CD14-positive monocyte (primary cell): ENCODE data around the gene SLC16A11. TPM values are rescaled to one million over a fixed set of nuclear protein-coding genes. Genes with fewer than 3 reads are reported as not detected.

Experiments used
- DNase-seq, 3 donors: peaks; one replicate each; pipeline ENCODE4 v3.0.0-alpha.2; 2011 to 2022
- H2AFZ ChIP-seq: 2 replicates; pipeline ENCODE4 v1.6.0; 2012; ENCODE audit warnings: mild to moderate bottlenecking, low read depth, low read length, inconsistent platforms; ENCODE audit not compliant: insufficient read depth, poor library complexity, severe bottlenecking
- H3K27ac ChIP-seq, 2 donors: 1 replicate in 1 of 2; 2 replicates in 1 of 2; pipeline ENCODE4 v1.5.1; 2012 to 2013; ENCODE audit warnings: low read length in 2 of 2, control low read depth in 1 of 2, inconsistent platforms in 1 of 2, low read depth in 1 of 2, mild to moderate bottlenecking in 1 of 2
- H3K27me3 ChIP-seq, 2 donors: one replicate each; pipeline versions ENCODE4 v1.6.0 to v1.6.1; 2011 to 2013; ENCODE audit warnings: low read length in 2 of 2; ENCODE audit not compliant: control insufficient read depth in 2 of 2, insufficient read depth in 2 of 2
- H3K36me3 ChIP-seq, 2 donors: replicated peaks in 1 of 2; 1 replicate in 1 of 2; 2 replicates in 1 of 2; pipeline versions ENCODE4 v1.5.1 to v1.6.1; 2012 to 2013; ENCODE audit warnings: low read length in 2 of 2, control low read depth in 1 of 2, inconsistent platforms in 1 of 2, mild to moderate bottlenecking in 1 of 2; ENCODE audit not compliant: insufficient read depth in 2 of 2, control insufficient read depth in 1 of 2
- H3K4me1 ChIP-seq, 2 donors: 1 replicate in 1 of 2; 2 replicates in 1 of 2; pipeline versions ENCODE4 v1.5.1 to v1.6.1; 2012 to 2013; ENCODE audit warnings: low read length in 2 of 2, control low read depth in 1 of 2, inconsistent platforms in 1 of 2, mild to moderate bottlenecking in 1 of 2, moderate library complexity in 1 of 2; ENCODE audit not compliant: insufficient read depth in 2 of 2, control insufficient read depth in 1 of 2
- H3K4me2 ChIP-seq: replicated peaks from 2 replicates; pipeline ENCODE3; 2012; ENCODE audit warnings: low read length, moderate library complexity, mild to moderate bottlenecking; ENCODE audit not compliant: poor library complexity, severe bottlenecking; ENCODE audit errors: extremely low read depth
- H3K4me3 ChIP-seq, 3 experiments: fragments of 200-600 bp in 1 of 3; sonication (generic) in 1 of 3; replicated peaks in 1 of 3; 1 replicate in 2 of 3; 2 replicates in 1 of 3; pipeline ENCODE4 v1.5.1; 2011 to 2013; ENCODE audit warnings: low read length in 3 of 3, mild to moderate bottlenecking in 3 of 3, control low read depth in 2 of 3, low read depth in 2 of 3, inconsistent platforms in 1 of 3, moderate library complexity in 1 of 3
- H3K79me2 ChIP-seq: 2 replicates; pipeline ENCODE4 v1.6.0; 2012; ENCODE audit warnings: mild to moderate bottlenecking, control low read depth, inconsistent platforms, low read length, moderate library complexity; ENCODE audit not compliant: insufficient read depth
- H3K9ac ChIP-seq: 2 replicates; pipeline ENCODE4 v1.6.0; 2017; ENCODE audit warnings: low read length, mild to moderate bottlenecking; ENCODE audit not compliant: insufficient read depth, poor library complexity, severe bottlenecking
- H3K9me3 ChIP-seq, 2 donors: replicated peaks in 1 of 2; 1 replicate in 1 of 2; 2 replicates in 1 of 2; pipeline versions ENCODE4 v1.5.1 to v1.6.1; 2012 to 2013; ENCODE audit warnings: low read length in 2 of 2, control low read depth in 1 of 2; ENCODE audit not compliant: control insufficient read depth in 1 of 2, insufficient read depth in 1 of 2
- H4K20me1 ChIP-seq: 2 replicates; pipeline ENCODE4 v1.6.0; 2012; ENCODE audit warnings: mild to moderate bottlenecking, low read length, control low read depth, moderate library complexity; ENCODE audit not compliant: insufficient read depth
- H3K27ac Mint-ChIP-seq, 7 donors: one replicate each; pipeline ENCODE4 v1.8.0; 2020; ENCODE audit warnings: mild to moderate bottlenecking in 7 of 7, mixed read lengths in 7 of 7, moderate library complexity in 6 of 7, inconsistent platforms in 2 of 7
- H3K27me3 Mint-ChIP-seq, 3 donors: one replicate each; pipeline ENCODE4 v1.8.0; 2021 to 2022; ENCODE audit warnings: low read depth in 3 of 3, mild to moderate bottlenecking in 3 of 3, mixed read lengths in 3 of 3, moderate library complexity in 3 of 3, inconsistent platforms in 1 of 3
- H3K36me3 Mint-ChIP-seq, 2 donors: one replicate each; pipeline ENCODE4 v1.8.0; 2020; ENCODE audit warnings: mixed read lengths in 2 of 2, inconsistent platforms in 1 of 2, mild to moderate bottlenecking in 1 of 2
- H3K4me1 Mint-ChIP-seq: one replicate; pipeline ENCODE4 v1.8.0; 2020; ENCODE audit warnings: mild to moderate bottlenecking, mixed read lengths
- H3K4me3 Mint-ChIP-seq, 2 donors: one replicate each; pipeline ENCODE4 v1.8.0; 2020; ENCODE audit warnings: mild to moderate bottlenecking in 2 of 2, mixed read lengths in 2 of 2, moderate library complexity in 1 of 2
- H3K9me3 Mint-ChIP-seq, 7 donors: one replicate each; pipeline ENCODE4 v1.8.0; 2020 to 2022; ENCODE audit warnings: mixed read lengths in 7 of 7, mild to moderate bottlenecking in 6 of 7, moderate library complexity in 6 of 7, inconsistent platforms in 2 of 7
- WGBS: methylation state at CpG from one replicate; pipeline ENCODE4 v1.1.5; 2013; ENCODE audit warnings: missing lambda C conversion rate; ENCODE audit not compliant: insufficient coverage; 5-methylcytosine and 5-hydroxymethylcytosine counted together
- intact Hi-C, 2 donors: fragments of 100-400 bp; cut with micrococcal nuclease; formaldehyde crosslinking; loops; one replicate each; pipeline versions ENCODE4 v1.15.0 to v1.15.1; 2023
- polyA plus RNA-seq, 3 donors: library from polyadenylated mRNA; depleted of rRNA in 1 of 3; unstranded in 2 of 3; stranded (reverse) in 1 of 3; fragments of 300-500 nt in 2 of 3; fragments of >200 nt in 1 of 3; fragmentation: Illumina TruSeq in 2 of 3; gene quantifications; 1 replicate in 2 of 3; 2 replicates in 1 of 3; pipeline ENCODE4 v1.2.3, GENCODE V29; 2012 to 2021
- TF ChIP-seq, protein P1 (sequence below): fragments of 200-600 bp; IDR thresholded peaks from one replicate; pipeline ENCODE4 v1.8.0; 2022; ENCODE audit warnings: antibody characterized with exemption, mild to moderate bottlenecking

Gene SLC16A11
- polyA plus RNA-seq, 3 donors = not detected

DNA sequence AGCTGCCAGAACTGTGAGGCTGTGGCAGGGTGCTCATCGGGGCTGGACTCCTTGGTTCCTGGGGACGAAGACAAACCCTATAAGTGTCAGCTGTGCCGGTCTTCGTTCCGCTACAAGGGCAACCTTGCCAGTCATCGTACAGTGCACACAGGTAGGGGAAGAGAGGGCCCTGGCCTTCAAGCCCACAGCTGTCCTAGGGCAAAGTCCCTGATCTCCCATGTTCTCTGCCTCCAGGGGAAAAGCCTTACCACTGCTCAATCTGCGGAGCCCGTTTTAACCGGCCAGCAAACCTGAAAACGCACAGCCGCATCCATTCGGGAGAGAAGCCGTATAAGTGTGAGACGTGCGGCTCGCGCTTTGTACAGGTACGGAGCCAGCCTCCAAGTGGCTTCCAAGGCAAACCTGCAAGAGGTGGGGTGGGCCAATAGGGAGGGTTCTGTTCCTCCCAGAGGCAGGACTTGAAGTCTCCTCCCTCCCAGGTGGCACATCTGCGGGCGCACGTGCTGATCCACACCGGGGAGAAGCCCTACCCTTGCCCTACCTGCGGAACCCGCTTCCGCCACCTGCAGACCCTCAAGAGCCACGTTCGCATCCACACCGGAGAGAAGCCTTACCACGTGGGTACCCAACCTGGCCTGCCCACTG, 17.3 kb downstream of the SLC16A11 start:
- TF ChIP-seq, protein P1, sequence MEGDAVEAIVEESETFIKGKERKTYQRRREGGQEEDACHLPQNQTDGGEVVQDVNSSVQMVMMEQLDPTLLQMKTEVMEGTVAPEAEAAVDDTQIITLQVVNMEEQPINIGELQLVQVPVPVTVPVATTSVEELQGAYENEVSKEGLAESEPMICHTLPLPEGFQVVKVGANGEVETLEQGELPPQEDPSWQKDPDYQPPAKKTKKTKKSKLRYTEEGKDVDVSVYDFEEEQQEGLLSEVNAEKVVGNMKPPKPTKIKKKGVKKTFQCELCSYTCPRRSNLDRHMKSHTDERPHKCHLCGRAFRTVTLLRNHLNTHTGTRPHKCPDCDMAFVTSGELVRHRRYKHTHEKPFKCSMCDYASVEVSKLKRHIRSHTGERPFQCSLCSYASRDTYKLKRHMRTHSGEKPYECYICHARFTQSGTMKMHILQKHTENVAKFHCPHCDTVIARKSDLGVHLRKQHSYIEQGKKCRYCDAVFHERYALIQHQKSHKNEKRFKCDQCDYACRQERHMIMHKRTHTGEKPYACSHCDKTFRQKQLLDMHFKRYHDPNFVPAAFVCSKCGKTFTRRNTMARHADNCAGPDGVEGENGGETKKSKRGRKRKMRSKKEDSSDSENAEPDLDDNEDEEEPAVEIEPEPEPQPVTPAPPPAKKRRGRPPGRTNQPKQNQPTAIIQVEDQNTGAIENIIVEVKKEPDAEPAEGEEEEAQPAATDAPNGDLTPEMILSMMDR = no peak
- no peak overlapping the region for H3K4me3 ChIP-seq
- H3K79me2 ChIP-seq = no peaks in the 10 kb centered on the region
- Mint-ChIP-seq H3K4me1 (peaks cover 40% of the 10 kb centered on the region), H3K4me3 (peak overlapping the region in 1 of 2 donors; percentile 37), H3K36me3 (peaks cover 2% of the 10 kb centered on the region in 2 donors), H3K27ac (no peak overlapping the region), H3K27me3 (peaks cover 20 to 24% (median 24%) of the 10 kb centered on the region in 3 donors), H3K9me3 (peaks cover 0 to 6% (median 0%) of the 10 kb centered on the region in 7 donors)
- H3K27ac ChIP-seq = no peak overlapping the region
- H3K9ac ChIP-seq = no peak overlapping the region
- DNase-seq = no peak
- 97% methylated on average over 25 of the region's 29 CpGs for WGBS
- no peak overlapping the region for H3K4me2 ChIP-seq
- H3K27me3 ChIP-seq = peaks cover 0 to 16% of the 10 kb centered on the region in 2 donors
- intact Hi-C loops = no loop called here
- H2AFZ ChIP-seq = no peak overlapping the region
- no peaks in the 10 kb centered on the region for H4K20me1 ChIP-seq
- peaks cover 28 to 37% of the 10 kb centered on the region in 2 donors for H3K4me1 ChIP-seq
- peaks cover 0 to 3% of the 10 kb centered on the region in 2 donors for H3K9me3 ChIP-seq
- H3K36me3 ChIP-seq = no peaks in the 10 kb centered on the region

DNA sequence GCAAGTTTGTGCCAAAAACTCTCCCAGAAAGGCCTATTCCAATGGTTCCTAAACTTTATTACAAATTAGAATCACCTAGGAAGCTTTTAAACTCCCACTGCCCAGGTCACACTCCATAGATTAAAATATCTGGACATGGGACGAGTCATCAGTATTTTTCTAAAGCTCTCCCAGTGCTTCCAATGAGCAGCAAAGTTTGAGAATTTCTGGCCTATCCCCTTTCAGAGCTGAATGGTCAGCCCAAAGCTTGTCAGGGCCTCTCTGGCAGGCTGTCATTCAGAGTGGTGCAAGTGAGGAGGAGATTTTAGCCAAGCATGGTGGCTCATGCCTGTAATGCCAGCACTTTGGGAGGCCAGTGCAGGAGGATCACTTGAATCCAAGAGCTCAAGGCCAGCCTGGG, 18.6 kb downstream of the SLC16A11 start:
- Mint-ChIP-seq H3K27ac (peak overlapping the region in 1 of 7 donors; percentile 61), H3K36me3 (peaks cover 2% of the 10 kb centered on the region in 2 donors), H3K4me1 (peaks cover 37% of the 10 kb centered on the region), H3K4me3 (no peak overlapping the region), H3K9me3 (peaks cover 0 to 6% (median 0%) of the 10 kb centered on the region in 7 donors), H3K27me3 (peaks cover 27 to 31% (median 29%) of the 10 kb centered on the region in 3 donors)
- Histone ChIP-seq H3K4me1 (peaks cover 28 to 38% of the 10 kb centered on the region in 2 donors), H4K20me1 (no peaks in the 10 kb centered on the region), H3K4me3 (no peak overlapping the region), H3K4me2 (no peak overlapping the region), H3K79me2 (no peaks in the 10 kb centered on the region), H3K27me3 (peaks cover 0 to 21% of the 10 kb centered on the region in 2 donors), H3K9me3 (peaks cover 0 to 3% of the 10 kb centered on the region in 2 donors), H2AFZ (no peak overlapping the region), H3K9ac (no peak overlapping the region), H3K36me3 (no peaks in the 10 kb centered on the region), H3K27ac (no peak overlapping the region)
- WGBS = 100% methylated on average over 1 of the region's 1 CpG
- intact Hi-C loops = no loop called here
- TF ChIP-seq, protein P1 = no peak
- no peak for DNase-seq
